GM23248 (cell line): Measurements from ENCODE around the gene TSPEAR.

Experiments used
- EZH2 ChIP-seq: fragments of 200-600 bp; sonication (generic); IDR thresholded peaks from 2 replicates; pipeline ENCODE4 v1.6.1; 2018; ENCODE audit warnings: antibody characterized with exemption, mild to moderate bottlenecking; ENCODE audit not compliant: insufficient read depth, poor library complexity, severe bottlenecking
- EZH2phosphoT487 ChIP-seq: fragments of 200-600 bp; sonication (generic); IDR thresholded peaks from 2 replicates; pipeline ENCODE4 v1.6.1; 2018; ENCODE audit warnings: antibody characterized with exemption, moderate library complexity, mild to moderate bottlenecking, low read depth; ENCODE audit not compliant: insufficient read depth

- TF ChIP-seq EZH2phosphoT487 (no peak), EZH2 (no peak)
Observed at GRCh38 chr21:44495611-44496563, 215.5 kb downstream of the TSPEAR start.
